Endodermal cell (in vitro differentiated cells): ENCODE measurements around the gene AP3D1. TPM values are rescaled to one million over a fixed set of nuclear protein-coding genes. Genes with fewer than 3 reads are reported as not detected.

Experiments
- DNase-seq: peaks from one replicate; pipeline ENCODE4 v3.0.0-alpha.2; 2017
- H3K27ac ChIP-seq: 2 replicates; pipeline ENCODE4 v1.5.1; 2013; ENCODE audit warnings: mild to moderate bottlenecking, low read depth, low read length, moderate library complexity
- H3K27me3 ChIP-seq: 2 replicates; pipeline ENCODE4 v1.6.1; 2013; ENCODE audit warnings: mild to moderate bottlenecking, low read length, moderate library complexity; ENCODE audit not compliant: insufficient read depth, control insufficient read depth, poor library complexity, severe bottlenecking
- H3K36me3 ChIP-seq: 2 replicates; pipeline ENCODE4 v1.7.0; 2013; ENCODE audit warnings: mild to moderate bottlenecking, low read length, moderate library complexity; ENCODE audit not compliant: control insufficient read depth, insufficient read depth
- H3K4me1 ChIP-seq: one replicate; pipeline ENCODE4 v1.7.0; 2013; ENCODE audit warnings: low read length; ENCODE audit not compliant: control insufficient read depth, insufficient read depth
- H3K4me3 ChIP-seq: 2 replicates; pipeline ENCODE4 v1.5.1; 2013; ENCODE audit warnings: mild to moderate bottlenecking, low read length, moderate library complexity
- H3K9ac ChIP-seq: 2 replicates; pipeline ENCODE4 v1.6.1; 2013; ENCODE audit warnings: mild to moderate bottlenecking, low read length, moderate library complexity; ENCODE audit not compliant: poor library complexity, severe bottlenecking; ENCODE audit errors: extremely low read depth
- H3K9me3 ChIP-seq: 2 replicates; pipeline ENCODE4 v1.6.1; 2013; ENCODE audit warnings: mild to moderate bottlenecking, low read length, moderate library complexity; ENCODE audit not compliant: control insufficient read depth
- H3K27ac Mint-ChIP-seq: 2 replicates; pipeline ENCODE4 v1.8.0; 2020; ENCODE audit warnings: mixed read lengths
- H3K27me3 Mint-ChIP-seq: 2 replicates; pipeline ENCODE4 v1.8.0; 2021; ENCODE audit warnings: mild to moderate bottlenecking, mixed read lengths; ENCODE audit not compliant: insufficient read depth
- H3K36me3 Mint-ChIP-seq: 2 replicates; pipeline ENCODE4 v1.8.0; 2020; ENCODE audit warnings: low read depth, mixed read lengths
- H3K4me1 Mint-ChIP-seq: 2 replicates; pipeline ENCODE4 v1.8.0; 2020; ENCODE audit warnings: mixed read lengths
- H3K4me3 Mint-ChIP-seq: 2 replicates; pipeline ENCODE4 v1.8.0; 2020; ENCODE audit warnings: mild to moderate bottlenecking, moderate library complexity, mixed read lengths
- H3K9me3 Mint-ChIP-seq: 2 replicates; pipeline ENCODE4 v1.8.0; 2020; ENCODE audit warnings: mild to moderate bottlenecking, mixed read lengths
- WGBS, 2 experiments: methylation state at CpG; one replicate each; pipeline versions ENCODE4 v1.1.5 to v1.1.7; 2013; ENCODE audit warnings: missing lambda C conversion rate in 2 of 2, mixed read lengths in 1 of 2; ENCODE audit not compliant: insufficient coverage in 1 of 2, insufficient read length in 1 of 2; 5-methylcytosine and 5-hydroxymethylcytosine counted together
- total RNA-seq, 2 donors: library from RNA; stranded (reverse); fragmentation: NEBNext Ultra II Directional in 1 of 2; extraction: Animal tissue kit (Norgen Biotek cat#: 25700) in 1 of 2; gene quantifications; 2 replicates in 1 of 2; 3 replicates in 1 of 2; pipeline ENCODE4 v1.2.1, GENCODE V29; 2021
- TF ChIP-seq, protein P1 (sequence below): fragments of 200-600 bp; sonication (generic); conservative IDR thresholded peaks from 2 replicates; pipeline ENCODE4 v1.5.0; 2021; ENCODE audit warnings: antibody characterized with exemption, mild to moderate bottlenecking

The AP3D1 gene
- total RNA-seq, 2 donors from 2014 or later = 162 to 181 TPM

DNA sequence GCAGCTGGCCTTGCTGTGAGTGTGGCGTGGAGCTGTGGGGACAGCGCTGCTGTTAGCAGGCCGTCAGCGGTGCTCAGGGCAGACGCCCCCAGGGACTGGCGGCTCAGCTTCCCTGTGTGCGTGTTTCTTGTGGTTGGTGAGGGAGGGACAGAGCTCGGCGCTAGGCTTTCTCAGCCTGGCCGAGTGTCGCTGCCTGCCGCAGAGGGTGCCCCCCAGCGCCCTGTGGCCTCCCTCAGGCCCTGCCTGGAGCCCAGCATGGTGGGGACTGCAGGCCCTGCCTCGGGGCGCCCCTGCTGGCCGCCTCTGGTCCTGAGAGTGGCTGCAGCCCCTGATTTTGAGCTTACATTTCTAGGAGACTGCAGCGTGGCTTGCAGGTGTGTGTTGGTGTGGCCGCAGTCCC is 47.8 kb upstream of the AP3D1 start:
- H3K4me1 Mint-ChIP-seq = no peaks in the 10 kb centered on the region
- Histone ChIP-seq H3K36me3 (peaks cover 11% of the 10 kb centered on the region), H3K9ac (no peak overlapping the region), H3K27ac (peak overlapping the region; percentile 68), H3K27me3 (no peaks in the 10 kb centered on the region), H3K4me1 (no peaks in the 10 kb centered on the region), H3K4me3 (no peak overlapping the region), H3K9me3 (no peaks in the 10 kb centered on the region)
- H3K9me3 Mint-ChIP-seq = no peaks in the 10 kb centered on the region
- no peak overlapping the region for H3K4me3 Mint-ChIP-seq
- H3K27ac Mint-ChIP-seq = peak overlapping the region; percentile 86
- WGBS, 2 experiments = 83 to 90% methylated on average over 6 to 18 of the region's 18 CpGs
- H3K36me3 Mint-ChIP-seq = peaks cover 18% of the 10 kb centered on the region
- peak; percentile 89 for DNase-seq
- H3K27me3 Mint-ChIP-seq = no peaks in the 10 kb centered on the region
- TF ChIP-seq, protein P1, sequence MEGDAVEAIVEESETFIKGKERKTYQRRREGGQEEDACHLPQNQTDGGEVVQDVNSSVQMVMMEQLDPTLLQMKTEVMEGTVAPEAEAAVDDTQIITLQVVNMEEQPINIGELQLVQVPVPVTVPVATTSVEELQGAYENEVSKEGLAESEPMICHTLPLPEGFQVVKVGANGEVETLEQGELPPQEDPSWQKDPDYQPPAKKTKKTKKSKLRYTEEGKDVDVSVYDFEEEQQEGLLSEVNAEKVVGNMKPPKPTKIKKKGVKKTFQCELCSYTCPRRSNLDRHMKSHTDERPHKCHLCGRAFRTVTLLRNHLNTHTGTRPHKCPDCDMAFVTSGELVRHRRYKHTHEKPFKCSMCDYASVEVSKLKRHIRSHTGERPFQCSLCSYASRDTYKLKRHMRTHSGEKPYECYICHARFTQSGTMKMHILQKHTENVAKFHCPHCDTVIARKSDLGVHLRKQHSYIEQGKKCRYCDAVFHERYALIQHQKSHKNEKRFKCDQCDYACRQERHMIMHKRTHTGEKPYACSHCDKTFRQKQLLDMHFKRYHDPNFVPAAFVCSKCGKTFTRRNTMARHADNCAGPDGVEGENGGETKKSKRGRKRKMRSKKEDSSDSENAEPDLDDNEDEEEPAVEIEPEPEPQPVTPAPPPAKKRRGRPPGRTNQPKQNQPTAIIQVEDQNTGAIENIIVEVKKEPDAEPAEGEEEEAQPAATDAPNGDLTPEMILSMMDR = peak; percentile 86

DNA sequence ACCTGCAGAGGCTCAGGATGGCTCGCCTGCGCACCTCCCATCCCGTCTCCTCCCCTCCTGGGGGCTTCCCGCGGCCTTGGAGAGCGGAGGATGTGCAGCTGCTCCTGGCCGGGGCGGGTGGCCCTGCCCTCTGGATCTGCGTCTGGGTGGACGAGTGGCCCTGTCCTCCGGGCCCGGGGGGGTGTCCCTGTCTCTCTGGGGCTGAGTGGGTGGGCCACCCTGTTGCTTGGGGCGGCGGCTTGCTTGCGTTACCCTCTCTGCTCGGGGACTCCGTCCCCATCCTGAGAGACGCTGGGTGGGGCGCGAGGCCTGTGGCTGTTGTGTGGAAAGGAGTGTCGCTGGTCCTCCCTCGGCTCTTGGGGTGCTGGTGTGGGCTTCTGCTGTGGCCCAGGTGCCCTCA is 47.0 kb upstream of the AP3D1 start:
- Mint-ChIP-seq H3K27me3 (no peaks in the 10 kb centered on the region), H3K27ac (peak overlapping the region; percentile 86), H3K4me1 (no peaks in the 10 kb centered on the region), H3K9me3 (no peaks in the 10 kb centered on the region), H3K36me3 (peaks cover 20% of the 10 kb centered on the region), H3K4me3 (no peak overlapping the region)
- H3K27ac ChIP-seq = peak overlapping the region; percentile 68
- no peak overlapping the region for H3K4me3 ChIP-seq
- no peaks in the 10 kb centered on the region for H3K27me3 ChIP-seq
- 91 to 98% methylated on average over 18 to 22 of the region's 22 CpGs for WGBS, 2 experiments
- peaks cover 11% of the 10 kb centered on the region for H3K36me3 ChIP-seq
- H3K9ac ChIP-seq = no peak overlapping the region
- no peaks in the 10 kb centered on the region for H3K9me3 ChIP-seq
- no peaks in the 10 kb centered on the region for H3K4me1 ChIP-seq
- TF ChIP-seq, protein P1 = no peak
- no peak for DNase-seq

DNA sequence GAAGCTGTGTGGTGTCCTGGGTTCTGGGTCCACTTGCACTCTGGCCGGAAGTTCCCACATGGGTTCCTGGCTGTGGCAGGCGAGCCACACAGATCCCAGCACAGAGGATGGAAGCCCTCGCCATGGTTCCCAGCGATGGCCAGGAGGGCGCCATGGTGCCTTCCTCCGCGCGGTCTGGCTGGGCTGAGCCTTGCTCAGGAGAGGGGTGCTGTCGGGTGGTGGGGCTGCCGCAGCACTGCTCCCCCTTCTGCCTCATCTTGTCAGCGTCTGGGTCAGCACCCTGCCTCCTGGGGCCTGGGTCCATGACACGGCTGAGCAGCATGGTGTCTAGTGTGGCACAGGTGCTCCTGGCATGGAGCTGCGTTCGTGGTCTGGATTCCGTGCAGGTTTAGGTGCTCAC is 45.9 kb upstream of the AP3D1 start:
- Histone ChIP-seq H3K4me1 (no peaks in the 10 kb centered on the region), H3K27me3 (no peaks in the 10 kb centered on the region), H3K4me3 (no peak overlapping the region), H3K36me3 (peaks cover 11% of the 10 kb centered on the region), H3K9ac (no peak overlapping the region), H3K9me3 (no peaks in the 10 kb centered on the region), H3K27ac (no peak overlapping the region)
- H3K4me1 Mint-ChIP-seq = no peaks in the 10 kb centered on the region
- H3K27me3 Mint-ChIP-seq = no peaks in the 10 kb centered on the region
- peak overlapping the region; percentile 69 for H3K27ac Mint-ChIP-seq
- no peak for DNase-seq
- TF ChIP-seq, protein P1 = no peak
- peaks cover 25% of the 10 kb centered on the region for H3K36me3 Mint-ChIP-seq
- H3K4me3 Mint-ChIP-seq = no peak overlapping the region
- WGBS, 2 experiments = 93 to 96% methylated on average over 15 of the region's 15 CpGs
- H3K9me3 Mint-ChIP-seq = no peaks in the 10 kb centered on the region
